Muscle of back (tissue), 11 donors: ENCODE data around the gene FRMD8. TPM values are rescaled to one million over a fixed set of nuclear protein-coding genes. Genes with fewer than 3 reads are reported as not detected.

Experiments used
- DNase-seq, 3 donors: peaks; one replicate each; pipeline versions ENCODE4 v3.0.0 to v3.0.0-alpha.2; 2013
- polyA plus RNA-seq, 10 donors: library from polyadenylated mRNA; unstranded; fragments of 120-200 nt; gene quantifications; one replicate each; pipeline ENCODE4 v1.2.1, GENCODE V29; 2013; ENCODE audit not compliant: insufficient read length in 10 of 10

The FRMD8 gene
- polyA plus RNA-seq, 10 donors, result 7.4 to 12.7 (median 9.2) TPM

- no peak for DNase-seq
These were observed 37.2 kb downstream of the FRMD8 start for GRCh38 chr11:65423516-65424204.

- DNase-seq, result no peak
These were observed 38.0 kb downstream of the FRMD8 start for GRCh38 chr11:65424205-65425104.

- DNase-seq, result peak in 1 of 3 donors; percentile 69
These were observed 38.9 kb downstream of the FRMD8 start for GRCh38 chr11:65425105-65425970.

- peak in 2 of 3 donors; percentile 70 to 79 for DNase-seq
These were observed 39.8 kb downstream of the FRMD8 start for GRCh38 chr11:65425971-65426838.

GRCh38 chr11:65426839-65427690 is 40.6 kb downstream of the FRMD8 start:
- no peak for DNase-seq

- DNase-seq, result no peak
These were observed 41.5 kb downstream of the FRMD8 start for GRCh38 chr11:65427691-65428577.

GRCh38 chr11:65428578-65429067 is 42.2 kb downstream of the FRMD8 start:
- no peak for DNase-seq

- DNase-seq, result no peak
These were observed 42.7 kb downstream of the FRMD8 start for GRCh38 chr11:65429068-65429681.

GRCh38 chr11:65429724-65430405 is 43.4 kb downstream of the FRMD8 start:
- DNase-seq, result peak in 1 of 3 donors; percentile 77

GRCh38 chr11:65430406-65431217 is 44.2 kb downstream of the FRMD8 start:
- peak in 1 of 3 donors; percentile 67 for DNase-seq

- no peak for DNase-seq
These were observed 45.1 kb downstream of the FRMD8 start for GRCh38 chr11:65431451-65432099.

- DNase-seq, result no peak
These were observed 45.7 kb downstream of the FRMD8 start for GRCh38 chr11:65432100-65432650.

GRCh38 chr11:65432686-65433582 is 46.5 kb downstream of the FRMD8 start:
- no peak for DNase-seq

- no peak for DNase-seq
These were observed 47.2 kb downstream of the FRMD8 start for GRCh38 chr11:65433657-65434056.
